Stimulated activated effector memory CD8-positive, alpha-beta T cell treated with anti-CD3 and anti-CD28 coated beads, Interleukin-12 subunit alpha, Interleukin-12 subunit beta, amount 100 ng/mL, for 72 hours (primary cell): ENCODE data around the gene ADAMTSL2.

Source experiments
- ATAC-seq: fragments of 150-1000 bp; cut with Tn5 transposase; 2 replicates; pipeline ENCODE4 v1.10.0; 2021
- DNase-seq, 2 donors: peaks; one replicate each; pipeline ENCODE4 v3.0.0; 2021 to 2022; ENCODE audit warnings: low spot score in 2 of 2
- H3K27ac Mint-ChIP-seq: one replicate; pipeline ENCODE4 v1.8.0; 2022; ENCODE audit warnings: mild to moderate bottlenecking, mixed read lengths
- H3K36me3 Mint-ChIP-seq: one replicate; pipeline ENCODE4 v1.8.0; 2022; ENCODE audit warnings: mild to moderate bottlenecking, mixed read lengths
- H3K4me1 Mint-ChIP-seq: one replicate; pipeline ENCODE4 v1.8.0; 2022; ENCODE audit warnings: mixed read lengths
- H3K4me3 Mint-ChIP-seq: one replicate; pipeline ENCODE4 v1.8.0; 2022; ENCODE audit warnings: mild to moderate bottlenecking, mixed read lengths
- H3K9me3 Mint-ChIP-seq: one replicate; pipeline ENCODE4 v1.8.0; 2022; ENCODE audit warnings: mixed read lengths

The ADAMTSL2 gene

DNA sequence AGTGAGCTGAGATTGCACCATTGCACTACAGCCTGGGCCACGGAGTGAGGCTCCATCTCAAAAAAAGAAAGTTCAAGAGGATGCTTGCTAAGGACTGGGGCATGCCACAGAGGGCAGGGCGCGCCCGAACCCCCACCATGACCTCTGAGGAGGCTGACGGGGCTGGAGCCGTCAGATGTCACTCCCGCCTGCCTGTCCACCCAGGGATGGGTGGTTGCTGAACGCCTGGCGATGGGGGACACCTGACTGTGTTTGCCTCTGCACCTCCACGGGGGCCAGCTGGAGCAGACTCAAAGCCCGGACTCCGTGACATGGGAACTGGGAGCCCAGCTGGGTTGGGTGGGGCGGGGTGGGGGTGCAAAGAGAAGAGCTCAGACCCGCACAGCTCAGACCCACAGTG lies 31.9 kb downstream of the ADAMTSL2 start:
- peaks cover 4% of the 10 kb centered on the region for H3K36me3 Mint-ChIP-seq
- H3K4me3 Mint-ChIP-seq, result no peak overlapping the region
- peaks cover 6% of the 10 kb centered on the region for H3K4me1 Mint-ChIP-seq
- ATAC-seq (no peak), DNase-seq (no peak)
- no peak overlapping the region for H3K27ac Mint-ChIP-seq
- H3K9me3 Mint-ChIP-seq, result no peaks in the 10 kb centered on the region

DNA sequence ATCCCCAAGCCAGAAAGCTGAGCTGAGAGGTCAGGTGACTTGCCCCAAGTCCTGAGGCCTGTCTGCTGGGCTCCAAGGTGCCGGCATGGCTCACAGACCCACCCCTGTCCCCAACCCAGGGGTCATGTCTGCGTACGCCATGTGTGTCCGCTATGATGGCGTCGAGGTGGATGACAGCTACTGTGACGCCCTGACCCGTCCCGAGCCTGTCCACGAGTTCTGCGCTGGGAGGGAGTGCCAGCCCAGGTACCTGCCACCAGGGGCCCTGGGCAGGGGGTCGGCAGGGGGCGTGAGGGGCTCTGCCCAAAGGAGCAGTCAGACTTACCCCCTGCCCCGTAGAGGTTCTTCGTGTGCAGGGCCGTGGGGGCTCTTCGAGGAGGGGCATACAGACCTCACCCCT lies 32.3 kb downstream of the ADAMTSL2 start:
- no peak overlapping the region for H3K27ac Mint-ChIP-seq
- H3K9me3 Mint-ChIP-seq, result no peaks in the 10 kb centered on the region
- no peak for ATAC-seq
- peaks cover 6% of the 10 kb centered on the region for H3K4me1 Mint-ChIP-seq
- H3K36me3 Mint-ChIP-seq, result peaks cover 4% of the 10 kb centered on the region
- H3K4me3 Mint-ChIP-seq, result no peak overlapping the region
- no peak for DNase-seq

DNA sequence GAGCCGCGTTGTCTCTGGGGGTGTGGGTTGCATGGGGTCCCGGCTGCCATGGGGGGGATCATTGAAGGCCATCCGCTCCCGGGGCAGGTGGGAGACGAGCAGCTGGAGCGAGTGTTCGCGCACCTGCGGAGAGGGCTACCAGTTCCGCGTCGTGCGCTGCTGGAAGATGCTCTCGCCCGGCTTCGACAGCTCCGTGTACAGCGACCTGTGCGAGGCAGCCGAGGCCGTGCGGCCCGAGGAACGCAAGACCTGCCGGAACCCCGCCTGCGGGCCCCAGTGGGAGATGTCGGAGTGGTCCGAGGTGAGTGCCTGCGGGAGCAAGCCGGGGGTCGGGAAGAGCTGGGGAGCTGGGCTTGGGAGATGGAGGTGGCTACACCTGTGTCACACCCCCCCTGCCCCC lies 33.7 kb downstream of the ADAMTSL2 start:
- Mint-ChIP-seq H3K4me3 (no peak overlapping the region), H3K4me1 (peaks cover 5% of the 10 kb centered on the region), H3K9me3 (no peaks in the 10 kb centered on the region), H3K27ac (no peak overlapping the region), H3K36me3 (peaks cover 4% of the 10 kb centered on the region)
- DNase-seq (no peak), ATAC-seq (no peak)

DNA sequence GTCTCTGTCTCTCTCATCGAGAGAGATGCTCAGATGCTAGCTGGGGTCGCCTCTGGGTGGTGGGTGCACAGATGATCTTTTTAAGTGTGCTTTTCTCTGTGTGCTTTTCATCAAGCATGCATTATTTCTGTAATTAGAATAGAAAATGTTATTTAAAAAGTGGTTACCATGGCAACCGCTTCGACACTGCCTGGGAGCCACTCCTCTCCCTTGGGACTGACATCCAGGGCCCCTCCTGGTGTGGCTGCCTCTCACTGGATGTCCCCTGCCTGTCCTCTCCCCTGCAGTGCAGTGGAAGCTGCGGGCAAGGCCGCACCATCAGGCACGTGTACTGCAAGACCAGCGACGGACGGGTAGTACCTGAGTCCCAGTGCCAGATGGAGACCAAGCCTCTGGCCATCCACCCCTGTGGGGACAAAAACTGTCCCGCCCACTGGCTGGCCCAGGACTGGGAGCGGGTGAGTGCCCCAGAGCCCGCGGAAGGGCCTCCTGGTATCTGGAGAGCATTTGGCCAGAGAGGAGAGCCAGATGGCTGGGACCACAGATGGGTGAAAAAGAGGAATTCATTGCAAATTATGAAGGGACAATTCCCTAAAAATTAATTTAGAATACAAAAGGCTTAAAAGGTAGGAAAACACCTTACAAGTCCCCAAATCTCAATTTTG lies 34.7 kb downstream of the ADAMTSL2 start:
- Mint-ChIP-seq H3K4me3 (no peak overlapping the region), H3K36me3 (peaks cover 4% of the 10 kb centered on the region), H3K27ac (no peak overlapping the region), H3K4me1 (no peaks in the 10 kb centered on the region), H3K9me3 (no peaks in the 10 kb centered on the region)
- no peak for DNase-seq
- no peak for ATAC-seq

DNA sequence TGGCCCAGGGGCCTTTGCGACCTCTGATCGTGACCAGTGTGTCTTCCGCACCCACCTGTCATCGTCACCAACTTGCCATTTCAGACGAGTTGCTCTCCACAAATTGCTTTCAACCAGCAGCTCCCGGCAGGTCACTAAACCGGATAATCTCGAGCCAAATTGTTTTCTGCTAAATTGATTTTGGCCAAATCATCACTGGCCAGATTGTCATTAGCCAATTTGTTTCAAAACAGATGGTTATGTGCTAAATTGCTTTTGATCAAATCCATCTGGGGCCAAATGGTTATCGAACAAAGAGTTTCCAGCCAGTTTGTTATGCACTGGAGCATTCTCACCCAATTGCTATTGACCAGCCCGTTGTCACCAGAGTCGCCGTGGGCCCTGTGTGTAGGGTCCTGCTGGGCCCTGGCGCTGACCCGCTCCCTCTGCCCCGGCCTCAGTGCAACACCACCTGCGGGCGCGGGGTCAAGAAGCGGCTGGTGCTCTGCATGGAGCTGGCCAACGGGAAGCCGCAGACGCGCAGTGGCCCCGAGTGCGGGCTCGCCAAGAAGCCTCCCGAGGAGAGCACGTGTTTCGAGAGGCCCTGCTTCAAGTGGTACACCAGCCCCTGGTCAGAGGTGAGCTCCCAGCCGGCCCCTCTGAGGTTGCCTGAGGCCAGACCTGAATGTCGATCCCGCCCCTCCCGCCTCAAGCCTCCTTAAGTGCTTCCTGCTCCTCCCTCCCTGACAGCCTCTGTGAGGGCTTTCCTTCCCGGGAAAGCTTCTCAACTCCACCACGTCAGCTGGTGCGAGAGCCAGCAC lies 35.6 kb downstream of the ADAMTSL2 start:
- Mint-ChIP-seq H3K36me3 (peaks cover 4% of the 10 kb centered on the region), H3K4me3 (no peak overlapping the region), H3K9me3 (no peaks in the 10 kb centered on the region), H3K27ac (no peak overlapping the region), H3K4me1 (no peaks in the 10 kb centered on the region)
- ATAC-seq, result no peak
- DNase-seq, result no peak

DNA sequence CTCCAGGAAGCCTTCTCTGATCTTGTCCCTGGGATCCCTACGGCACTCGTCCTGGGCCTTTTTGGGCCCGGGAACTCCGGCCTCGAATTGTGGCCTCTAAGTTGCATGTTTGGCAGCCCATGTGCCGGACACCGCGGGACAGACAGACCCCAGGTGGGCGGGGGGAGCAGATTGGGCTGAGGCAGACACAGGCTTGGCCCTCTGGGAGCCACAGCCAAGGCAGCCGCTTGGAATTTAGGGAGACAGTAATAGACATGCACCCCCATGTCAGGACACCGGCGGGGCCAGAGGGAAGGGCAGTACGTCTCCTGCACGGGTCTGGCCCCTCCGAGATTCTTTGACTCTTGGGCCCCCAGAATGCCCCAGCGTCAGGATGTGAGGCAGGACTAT lies 36.2 kb downstream of the ADAMTSL2 start:
- Mint-ChIP-seq H3K4me1 (no peaks in the 10 kb centered on the region), H3K9me3 (no peaks in the 10 kb centered on the region), H3K27ac (no peak overlapping the region), H3K36me3 (peaks cover 4% of the 10 kb centered on the region), H3K4me3 (no peak overlapping the region)
- DNase-seq (no peak), ATAC-seq (no peak)

DNA sequence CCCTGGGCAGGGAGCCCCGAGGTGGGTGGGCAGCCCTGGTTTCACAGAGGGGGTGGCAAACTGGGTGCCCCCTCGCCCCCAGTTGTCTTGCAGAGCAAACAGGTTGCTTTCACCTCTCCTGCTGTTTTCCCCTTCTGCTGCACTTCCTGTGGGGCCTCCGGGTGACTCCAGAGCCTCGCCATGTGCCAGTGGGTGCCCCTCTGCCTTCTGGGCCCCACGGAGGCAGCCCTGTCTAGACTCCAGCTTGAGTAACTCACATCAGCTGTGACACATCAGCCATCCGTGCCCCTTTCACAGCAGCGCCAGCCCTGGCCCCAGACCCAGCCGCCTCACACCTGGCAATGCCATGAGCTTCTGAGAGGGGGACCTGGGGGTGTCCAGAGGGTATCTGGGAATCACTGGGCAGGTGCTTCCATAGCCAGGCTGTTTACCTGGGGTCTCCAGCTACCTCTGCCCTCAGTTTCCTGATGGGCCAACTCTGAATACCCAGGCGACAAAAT lies 36.9 kb downstream of the ADAMTSL2 start:
- Mint-ChIP-seq H3K27ac (no peak overlapping the region), H3K36me3 (peaks cover 4% of the 10 kb centered on the region), H3K4me3 (no peak overlapping the region), H3K4me1 (peaks cover 2% of the 10 kb centered on the region), H3K9me3 (no peaks in the 10 kb centered on the region)
- no peak for DNase-seq
- no peak for ATAC-seq

DNA sequence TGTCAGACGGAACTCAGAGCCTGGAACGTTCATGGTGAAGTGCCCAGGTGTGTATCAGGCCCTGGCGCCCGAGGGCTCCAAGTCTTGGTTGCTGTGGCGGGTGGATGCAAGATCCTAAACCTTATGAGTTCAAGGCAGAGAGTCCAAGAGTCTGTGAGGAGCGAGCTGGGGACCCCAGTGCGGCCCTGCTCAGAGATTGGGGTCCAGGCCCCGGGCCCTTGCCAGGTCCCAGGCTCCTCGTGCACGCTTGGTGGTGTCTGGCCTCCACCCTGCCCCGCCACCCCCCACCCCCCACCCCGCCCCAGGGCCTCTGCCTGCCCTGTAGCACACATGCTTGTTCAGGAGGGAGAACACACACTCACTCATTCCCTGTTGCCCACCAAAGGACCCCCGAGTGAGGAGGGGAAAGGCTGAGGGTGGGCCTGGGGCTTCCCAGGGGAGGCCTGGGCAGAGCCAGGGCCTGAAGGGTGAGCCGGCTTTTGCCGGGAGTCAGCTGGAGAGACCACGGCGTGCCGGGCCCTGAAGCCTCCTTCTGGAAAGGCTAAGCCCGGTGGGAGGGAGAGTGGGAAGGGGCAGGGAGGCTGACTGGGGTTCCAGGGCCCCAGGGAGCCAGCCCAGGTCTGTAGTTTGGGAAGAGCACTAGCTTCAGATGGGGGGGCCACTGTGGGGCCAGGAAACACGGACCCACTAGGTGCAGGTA lies 37.5 kb downstream of the ADAMTSL2 start:
- no peaks in the 10 kb centered on the region for H3K9me3 Mint-ChIP-seq
- H3K4me3 Mint-ChIP-seq, result no peak overlapping the region
- no peak overlapping the region for H3K27ac Mint-ChIP-seq
- peaks cover 8% of the 10 kb centered on the region for H3K4me1 Mint-ChIP-seq
- peaks cover 4% of the 10 kb centered on the region for H3K36me3 Mint-ChIP-seq
- no peak for ATAC-seq
- no peak for DNase-seq

DNA sequence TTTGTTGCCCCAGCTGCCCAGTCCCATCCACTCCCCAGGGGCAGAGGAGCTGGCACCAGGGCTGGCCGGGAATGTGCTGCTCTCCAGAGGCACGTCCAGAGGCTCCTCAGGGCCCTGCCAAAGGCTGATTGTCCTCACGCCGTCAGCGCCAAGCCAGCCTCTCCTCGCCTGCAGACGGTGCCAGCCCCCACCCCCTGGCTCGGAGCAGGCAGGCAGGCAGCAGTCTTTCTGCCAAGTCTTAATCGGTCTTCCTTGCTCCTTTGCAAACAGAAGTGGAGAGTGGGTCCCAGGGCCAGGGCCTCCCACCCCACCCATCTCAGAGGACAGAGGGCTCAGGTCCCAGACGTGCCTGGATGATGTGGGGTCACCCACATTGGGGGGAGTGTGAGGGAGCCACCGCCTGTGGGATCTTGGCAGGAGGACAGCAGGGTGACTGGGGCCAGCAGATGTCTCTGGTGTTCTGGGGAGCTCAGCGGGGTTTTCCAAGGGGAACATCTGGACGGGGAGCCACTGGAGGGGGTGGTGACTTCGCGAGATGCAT lies 38.4 kb downstream of the ADAMTSL2 start:
- Mint-ChIP-seq H3K36me3 (peaks cover 4% of the 10 kb centered on the region), H3K4me3 (no peak overlapping the region), H3K4me1 (peaks cover 8% of the 10 kb centered on the region), H3K9me3 (no peaks in the 10 kb centered on the region), H3K27ac (no peak overlapping the region)
- no peak for ATAC-seq
- no peak for DNase-seq

DNA sequence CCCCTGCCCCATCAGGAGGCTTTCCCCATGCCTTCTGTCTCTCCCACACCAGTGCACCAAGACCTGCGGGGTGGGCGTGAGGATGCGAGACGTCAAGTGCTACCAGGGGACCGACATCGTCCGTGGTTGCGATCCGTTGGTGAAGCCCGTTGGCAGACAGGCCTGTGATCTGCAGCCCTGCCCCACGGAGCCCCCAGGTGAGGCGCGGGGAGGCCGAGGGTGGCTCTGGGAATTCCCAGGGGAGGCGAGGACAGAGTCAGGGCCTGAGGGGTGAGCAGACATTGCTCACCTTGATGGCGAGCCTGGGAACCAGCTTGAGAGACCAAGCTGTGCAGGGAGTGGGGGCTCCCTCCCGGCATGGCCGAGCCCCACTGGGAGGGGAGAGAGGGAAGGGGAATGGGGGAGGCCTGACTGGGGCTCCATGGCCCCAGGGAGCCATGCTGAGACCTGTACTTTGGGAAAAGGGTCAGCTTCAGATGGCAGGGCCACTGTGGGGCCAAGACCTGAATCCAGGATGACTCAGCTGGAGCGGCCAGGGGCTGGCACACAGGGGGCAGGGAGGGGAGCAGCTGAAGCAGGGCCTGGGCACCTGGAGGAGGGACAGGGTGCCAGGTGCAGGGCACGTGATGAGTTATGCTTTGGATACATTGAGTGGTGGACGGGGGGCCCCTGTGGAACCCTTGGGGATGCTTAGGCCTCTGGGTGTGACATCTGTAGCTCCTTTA lies 39.4 kb downstream of the ADAMTSL2 start:
- DNase-seq (no peak), ATAC-seq (no peak)
- no peak overlapping the region for H3K27ac Mint-ChIP-seq
- H3K9me3 Mint-ChIP-seq, result no peaks in the 10 kb centered on the region
- peaks cover 8% of the 10 kb centered on the region for H3K4me1 Mint-ChIP-seq
- no peaks in the 10 kb centered on the region for H3K36me3 Mint-ChIP-seq
- H3K4me3 Mint-ChIP-seq, result no peak overlapping the region

DNA sequence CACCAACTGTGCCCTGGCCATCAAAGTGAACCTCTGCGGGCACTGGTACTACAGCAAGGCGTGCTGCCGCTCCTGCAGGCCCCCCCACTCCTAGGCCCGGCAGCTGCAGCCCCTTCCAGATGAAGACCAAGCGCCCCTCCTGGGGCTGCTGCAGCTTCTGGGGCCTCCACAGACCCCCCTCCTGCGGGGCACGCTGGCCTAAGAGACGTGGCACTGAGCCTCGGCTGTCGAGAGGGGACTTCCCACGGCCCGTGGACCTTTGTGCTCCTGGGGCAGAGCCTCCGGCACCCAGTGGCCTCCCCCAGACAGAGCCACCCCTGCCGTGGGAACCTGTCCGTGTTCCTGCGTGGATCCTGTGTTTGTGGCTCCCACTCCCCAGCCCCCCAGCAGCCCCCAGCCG lies 40.3 kb downstream of the ADAMTSL2 start:
- Mint-ChIP-seq H3K9me3 (no peaks in the 10 kb centered on the region), H3K36me3 (no peaks in the 10 kb centered on the region), H3K27ac (no peak overlapping the region), H3K4me1 (peaks cover 8% of the 10 kb centered on the region), H3K4me3 (no peak overlapping the region)
- DNase-seq, result no peak
- no peak for ATAC-seq

DNA sequence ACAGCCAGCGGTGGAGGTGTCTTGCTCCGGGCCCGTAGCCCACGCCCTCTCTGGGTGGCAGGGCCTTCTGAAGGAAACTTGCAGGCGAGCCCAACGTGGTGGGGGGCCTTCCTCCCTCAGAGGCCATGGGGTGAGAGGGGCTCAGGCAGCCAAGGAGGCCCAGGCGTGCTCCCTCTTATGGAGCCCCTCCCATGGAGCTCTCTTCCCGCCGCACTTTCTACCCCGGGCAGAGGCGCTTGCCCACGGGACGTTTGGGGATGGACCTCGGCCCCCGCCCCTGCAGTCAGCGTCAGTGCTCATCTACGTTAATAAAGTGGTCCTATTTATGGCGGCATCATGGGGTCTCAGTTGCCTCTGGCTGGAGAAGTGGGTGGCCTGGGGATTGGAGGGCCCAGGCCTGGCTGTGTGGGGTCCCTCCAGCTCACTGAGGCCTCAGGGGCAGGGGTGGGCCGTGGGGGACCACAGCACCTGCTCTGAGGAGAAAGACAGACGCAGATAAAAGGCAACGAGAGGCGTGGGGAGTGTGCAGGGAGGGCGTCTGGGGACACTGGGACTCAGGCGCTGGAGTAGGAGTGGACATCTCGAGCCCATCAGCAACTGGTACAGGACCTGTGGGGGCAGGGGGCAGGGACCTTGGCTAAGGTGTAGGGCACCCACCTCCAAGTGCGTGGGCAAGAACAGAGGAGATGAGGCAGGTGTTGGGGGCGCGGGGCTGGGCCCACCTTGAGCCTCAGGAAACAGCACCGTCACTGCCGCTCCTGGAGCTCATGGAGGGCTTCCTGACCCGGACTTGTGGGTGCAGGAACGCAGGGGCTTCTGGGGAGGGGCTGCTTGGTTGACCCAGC lies 40.9 kb downstream of the ADAMTSL2 start:
- DNase-seq, result no peak
- Mint-ChIP-seq H3K4me1 (peaks cover 8% of the 10 kb centered on the region), H3K4me3 (no peak overlapping the region), H3K36me3 (no peaks in the 10 kb centered on the region), H3K9me3 (no peaks in the 10 kb centered on the region), H3K27ac (no peak overlapping the region)
- no peak for ATAC-seq

DNA sequence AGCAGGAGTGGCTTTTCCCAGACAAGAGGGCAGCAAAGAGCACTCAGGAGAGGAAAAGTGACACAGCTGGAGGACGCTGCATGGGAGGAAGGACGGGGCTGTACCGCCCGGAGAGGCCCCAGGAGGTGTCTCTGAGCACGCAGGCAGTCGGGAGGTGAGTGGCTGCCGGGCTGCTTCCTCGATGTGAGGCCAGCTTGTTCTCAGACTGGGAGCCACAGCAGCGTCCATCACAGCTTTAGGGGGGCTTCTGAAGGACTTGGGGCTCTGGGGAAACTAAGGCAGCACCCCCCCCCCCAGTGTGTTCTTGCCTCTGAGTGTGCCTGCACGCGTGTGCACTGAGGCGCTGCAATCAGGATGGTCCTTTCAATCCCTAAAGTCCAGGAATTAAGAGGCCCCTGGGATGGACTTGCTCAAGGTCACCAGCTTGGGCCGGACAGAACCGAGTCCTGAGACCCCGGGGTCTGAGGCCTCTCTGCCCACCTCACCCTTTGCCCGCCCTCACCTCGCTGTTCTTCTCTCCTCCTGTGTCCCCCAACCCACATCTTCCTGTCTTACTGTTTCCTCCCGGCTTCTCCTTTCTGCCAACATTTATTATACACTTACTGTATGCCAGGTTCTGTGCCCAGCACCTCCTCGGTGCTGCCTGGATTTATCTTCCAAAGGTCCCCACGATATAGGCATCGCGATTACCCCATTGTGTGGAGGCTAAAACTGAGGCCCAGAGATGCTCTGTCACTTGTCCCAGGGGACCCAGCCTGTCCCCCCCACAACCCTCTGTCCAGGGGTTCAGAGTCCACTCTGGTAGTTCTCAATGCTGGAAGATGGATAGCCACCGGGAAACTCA lies 41.7 kb downstream of the ADAMTSL2 start:
- no peak overlapping the region for H3K4me3 Mint-ChIP-seq
- no peak overlapping the region for H3K27ac Mint-ChIP-seq
- no peaks in the 10 kb centered on the region for H3K36me3 Mint-ChIP-seq
- peaks cover 8% of the 10 kb centered on the region for H3K4me1 Mint-ChIP-seq
- no peaks in the 10 kb centered on the region for H3K9me3 Mint-ChIP-seq
- ATAC-seq (no peak), DNase-seq (no peak)
